COR-L47 (cell line): Measurements from ENCODE around the gene PRKD1.
A peak's percentile ranks its signal among the peaks of the same experiment; 100 is the strongest.
"Not testable (repeated sequence)": the region's sequence is repeated elsewhere in the genome, so short reads cannot be mapped to it uniquely, and the experiment has no call there.

Source experiments
- DNase-seq: peaks from one replicate; lab custom pipeline; 2025; lab: John Stamatoyannopoulos, UW

PRKD1 gene

GRCh38 chr14:29740491-29740890 is 187.2 kb downstream of the PRKD1 start:
- DNase-seq: no peak

- DNase-seq: no peak
Measured at GRCh38 chr14:29738950-29739349, 188.7 kb downstream of the PRKD1 start.

- DNase-seq: no peak
Measured at GRCh38 chr14:29738056-29738455, 189.6 kb downstream of the PRKD1 start.

- DNase-seq: no peak
Measured at GRCh38 chr14:29735459-29735858, 192.2 kb downstream of the PRKD1 start.

GRCh38 chr14:29734732-29735131 is 192.9 kb downstream of the PRKD1 start:
- DNase-seq: peak; percentile 25

- DNase-seq: not testable (repeated sequence)
Measured at GRCh38 chr14:29726560-29727331, 200.9 kb downstream of the PRKD1 start.

GRCh38 chr14:29724991-29725390 is 202.7 kb downstream of the PRKD1 start:
- peak; percentile 31 for DNase-seq

- no peak for DNase-seq
Measured at GRCh38 chr14:29722831-29723230, 204.8 kb downstream of the PRKD1 start.

- no peak for DNase-seq
Measured at GRCh38 chr14:29721586-29721985, 206.1 kb downstream of the PRKD1 start.

GRCh38 chr14:29717901-29718300 is 209.7 kb downstream of the PRKD1 start:
- no peak for DNase-seq

GRCh38 chr14:29716150-29716549 is 211.5 kb downstream of the PRKD1 start:
- no peak for DNase-seq

- DNase-seq: peak; percentile 37
Measured at GRCh38 chr14:29712601-29713000, 215.0 kb downstream of the PRKD1 start.

GRCh38 chr14:29710015-29710414 is 217.6 kb downstream of the PRKD1 start:
- peak; percentile 7 for DNase-seq

GRCh38 chr14:29709490-29709889 is 218.2 kb downstream of the PRKD1 start:
- DNase-seq: no peak

GRCh38 chr14:29706700-29707099 is 220.9 kb downstream of the PRKD1 start:
- no peak for DNase-seq

- no peak for DNase-seq
Measured at GRCh38 chr14:29705801-29706200, 221.8 kb downstream of the PRKD1 start.

- not testable (repeated sequence) for DNase-seq
Measured at GRCh38 chr14:29689597-29689996, 238.1 kb downstream of the PRKD1 start.

- no peak for DNase-seq
Measured at GRCh38 chr14:29687866-29688265, 239.8 kb downstream of the PRKD1 start.

- DNase-seq: no peak
Measured at GRCh38 chr14:29687071-29687765, 240.4 kb downstream of the PRKD1 start.

GRCh38 chr14:29684926-29685325 is 242.7 kb downstream of the PRKD1 start:
- no peak for DNase-seq

- DNase-seq: no peak
Measured at GRCh38 chr14:29682789-29683188, 244.9 kb downstream of the PRKD1 start.

GRCh38 chr14:29681316-29681715 is 246.3 kb downstream of the PRKD1 start:
- DNase-seq: no peak

- no peak for DNase-seq
Measured at GRCh38 chr14:29674566-29675285, 252.9 kb downstream of the PRKD1 start.
